WTC11 (cell line): Measurements from ENCODE around the gene LARP7. TPM values are rescaled to one million over a fixed set of nuclear protein-coding genes. Genes with fewer than 3 reads are reported as not detected.
A peak's percentile ranks its signal among the peaks of the same experiment; 100 is the strongest.

Experiments used
- ATAC-seq: fragments of 200-7000 bp; cut with Tn5 transposase; 2 replicates; pipeline ENCODE4 v1.10.0; 2021; ENCODE audit warnings: mild to moderate bottlenecking, moderate library complexity
- CTCF ChIA-PET: fragments of 300-600 bp; sonication (Branson Sonifier 250); formaldehyde crosslinking; loops from one replicate; lab custom pipeline; 2021; ENCODE audit warnings: antibody characterized with exemption; lab: Charles Lee
- POLR2A ChIA-PET: fragments of 350-600 bp; sonication (Branson Sonifier 250); formaldehyde crosslinking; loops from one replicate; lab custom pipeline; 2021; ENCODE audit warnings: antibody characterized with exemption; lab: Charles Lee
- DNase-seq: peaks from one replicate; pipeline ENCODE4 v3.0.0; 2021; ENCODE audit warnings: low spot score
- H3K27ac Mint-ChIP-seq: 2 replicates; pipeline ENCODE4 v1.8.0; 2021; ENCODE audit warnings: mixed read lengths
- H3K27me3 Mint-ChIP-seq: 2 replicates; pipeline ENCODE4 v1.8.0; 2021; ENCODE audit warnings: low read depth, mild to moderate bottlenecking, moderate library complexity, mixed read lengths
- H3K36me3 Mint-ChIP-seq: 2 replicates; pipeline ENCODE4 v1.8.0; 2021; ENCODE audit warnings: mixed read lengths
- H3K4me1 Mint-ChIP-seq: 2 replicates; pipeline ENCODE4 v1.8.0; 2022; ENCODE audit warnings: mixed read lengths
- H3K4me3 Mint-ChIP-seq: 2 replicates; pipeline ENCODE4 v1.8.0; 2021; ENCODE audit warnings: mild to moderate bottlenecking, moderate library complexity, mixed read lengths
- H3K9me3 Mint-ChIP-seq: 2 replicates; pipeline ENCODE4 v1.8.0; 2021; ENCODE audit warnings: mixed read lengths
- AR ChIP-seq: fragments of 250-450 bp; sonication (Bioruptor Pico); IDR thresholded peaks from 2 replicates; pipeline ENCODE4 v1.9.0; 2021; ENCODE audit warnings: mild to moderate bottlenecking
- CTCF ChIP-seq: fragments of 200-600 bp; IDR thresholded peaks from 2 replicates; pipeline ENCODE4 v1.8.0; 2022; ENCODE audit warnings: antibody characterized with exemption
- FOXK1 ChIP-seq: sonication (generic); formaldehyde crosslinking; IDR thresholded peaks from 2 replicates; pipeline ENCODE4 v1.8.0; 2022; ENCODE audit warnings: mild to moderate bottlenecking, moderate library complexity, missing genetic modification reagents
- MAX ChIP-seq: sonication (generic); formaldehyde crosslinking; IDR thresholded peaks from 2 replicates; pipeline ENCODE4 v1.8.0; 2022; ENCODE audit warnings: mild to moderate bottlenecking, missing genetic modification reagents
- MXD4 ChIP-seq: fragments of 250-450 bp; sonication (Bioruptor Pico); IDR thresholded peaks from 2 replicates; pipeline ENCODE4 v1.8.0; 2021; ENCODE audit warnings: mild to moderate bottlenecking, moderate library complexity, borderline replicate concordance
- MYBL2 ChIP-seq: sonication (generic); formaldehyde crosslinking; IDR thresholded peaks from 2 replicates; pipeline ENCODE4 v1.8.1; 2023; ENCODE audit warnings: mild to moderate bottlenecking, moderate library complexity, missing genetic modification reagents
- NFATC4 ChIP-seq: fragments of 250-450 bp; sonication (Bioruptor Pico); IDR thresholded peaks from 2 replicates; pipeline ENCODE4 v1.9.0; 2021; ENCODE audit warnings: mild to moderate bottlenecking
- ZBTB21 ChIP-seq: sonication (generic); formaldehyde crosslinking; IDR thresholded peaks from 2 replicates; pipeline ENCODE4 v1.8.1; 2023; ENCODE audit warnings: mild to moderate bottlenecking, missing genetic modification reagents, borderline replicate concordance
- ZNF263 ChIP-seq: sonication (generic); formaldehyde crosslinking; IDR thresholded peaks from 2 replicates; pipeline ENCODE4 v1.8.1; 2022; ENCODE audit warnings: low read depth, mild to moderate bottlenecking, moderate library complexity, missing genetic modification reagents
- ZNF423 ChIP-seq: fragments of 250-450 bp; sonication (Bioruptor Pico); IDR thresholded peaks from 2 replicates; pipeline ENCODE4 v2.1.2; 2022; ENCODE audit warnings: mild to moderate bottlenecking, moderate library complexity
- ZNF425 ChIP-seq: fragments of 250-450 bp; sonication (Bioruptor Pico); conservative IDR thresholded peaks from 2 replicates; pipeline ENCODE4 v1.9.0; 2021; ENCODE audit warnings: mild to moderate bottlenecking
- ZNF532 ChIP-seq: fragments of 250-450 bp; sonication (Bioruptor Pico); IDR thresholded peaks from 2 replicates; pipeline ENCODE4 v1.9.0; 2021; ENCODE audit warnings: mild to moderate bottlenecking, borderline replicate concordance
- ZNF671 ChIP-seq: fragments of 250-450 bp; sonication (Bioruptor Pico); IDR thresholded peaks from 2 replicates; pipeline ENCODE4 v1.8.0; 2021; ENCODE audit warnings: mild to moderate bottlenecking
- total RNA-seq: library from RNA; stranded (reverse); gene quantifications from 3 replicates; pipeline ENCODE4 v1.2.3, GENCODE V29; 2021

LARP7 gene
- total RNA-seq, 1 experiment from 2014 or later, result 46.2 TPM

GRCh38 chr4:112644595-112645535, 7.9 kb downstream of the LARP7 start (continued):
- TF ChIP-seq MXD4 (CRISPR knock-in tag) (peak; percentile 82; the same call in 1 of the 2 replicates), NFATC4 (CRISPR knock-in tag) (peak; percentile 90; the same call in 1 of the 2 replicates), ZNF532 (peak; percentile 97), ZNF671 (CRISPR knock-in tag) (peak; percentile 80), AR (CRISPR knock-in tag) (peak; percentile 96)

GRCh38 chr4:112645541-112646329, 8.8 kb downstream of the LARP7 start:
- POLR2A ChIA-PET, result interaction anchor here (0.6 to 5.6 kb wide), 16 partner anchors 9 to 130 kb away, joined by 3 to 50 read pairs (median 4); partner anchors contain the start of genes LARP7, NEUROG2 and ZGRF1
- ATAC-seq (peak; percentile 72), DNase-seq (peak; percentile 54)
- CTCF ChIA-PET, result interaction anchor here (0.5 to 9.1 kb wide), 8 partner anchors 8 to 346 kb away, joined by 4 to 116 read pairs (median 9); partner anchors contain the start of gene LARP7
- Mint-ChIP-seq H3K4me1 (peaks cover 43% of the 10 kb centered on the region), H3K4me3 (peak overlapping the region; percentile 94), H3K27me3 (peaks cover 7% of the 10 kb centered on the region), H3K36me3 (peaks cover 38% of the 10 kb centered on the region), H3K9me3 (no peaks in the 10 kb centered on the region), H3K27ac (peak overlapping the region; percentile 99)
- TF ChIP-seq ZNF423 (CRISPR knock-in tag), result peak; percentile 37
- TF ChIP-seq NFATC4 (CRISPR knock-in tag), result peak; percentile 99
- peak; percentile 98 for TF ChIP-seq ZNF532
- no peak for TF ChIP-seq ZNF263 (CRISPR knock-in tag)
- peak; percentile 27 for TF ChIP-seq MYBL2
- TF ChIP-seq ZBTB21 (CRISPR knock-in tag), result no peak
- peak; percentile 100 for TF ChIP-seq ZNF425 (CRISPR knock-in tag)
- TF ChIP-seq FOXK1, result peak; percentile 71
- no peak for TF ChIP-seq CTCF
- TF ChIP-seq MAX (CRISPR knock-in tag), result no peak
